HG02610 (cell line): ENCODE data around the gene CISD2.
"Not testable (repeated sequence)": the region's sequence is repeated elsewhere in the genome, so short reads cannot be mapped to it uniquely, and the experiment has no call there.

Experiments used
- ATAC-seq: cut with Tn5 transposase; IDR thresholded peaks from one replicate; pipeline ENCODE4 v1.9.1; 2021; ENCODE audit warnings: mild to moderate bottlenecking, moderate library complexity; ENCODE audit not compliant: unreplicated experiment

CISD2 gene

DNA sequence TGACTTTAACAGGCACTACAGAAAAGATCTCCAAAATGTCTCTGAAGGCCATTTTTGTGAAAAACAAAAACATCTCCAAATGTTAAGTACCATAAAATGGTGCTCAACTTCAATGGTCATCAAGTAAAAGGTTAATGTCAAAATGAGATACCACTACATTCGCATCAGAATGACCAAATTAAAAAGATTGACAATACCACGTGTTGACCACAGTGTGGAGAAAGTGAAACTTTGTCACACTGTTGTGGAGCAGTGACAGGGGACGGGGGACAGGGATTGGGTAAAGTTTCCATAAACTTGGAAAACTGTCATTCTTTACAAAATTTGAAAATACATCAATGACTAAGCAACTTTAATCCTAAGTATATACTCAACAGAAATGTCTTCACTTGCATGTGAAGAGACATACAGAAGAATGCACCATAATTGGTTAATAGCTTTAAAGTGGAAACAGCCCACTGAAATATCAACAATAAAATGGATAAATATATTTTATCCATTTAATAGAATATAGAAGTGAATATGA, 19.1 kb upstream of the CISD2 start:
- no peak for ATAC-seq

DNA sequence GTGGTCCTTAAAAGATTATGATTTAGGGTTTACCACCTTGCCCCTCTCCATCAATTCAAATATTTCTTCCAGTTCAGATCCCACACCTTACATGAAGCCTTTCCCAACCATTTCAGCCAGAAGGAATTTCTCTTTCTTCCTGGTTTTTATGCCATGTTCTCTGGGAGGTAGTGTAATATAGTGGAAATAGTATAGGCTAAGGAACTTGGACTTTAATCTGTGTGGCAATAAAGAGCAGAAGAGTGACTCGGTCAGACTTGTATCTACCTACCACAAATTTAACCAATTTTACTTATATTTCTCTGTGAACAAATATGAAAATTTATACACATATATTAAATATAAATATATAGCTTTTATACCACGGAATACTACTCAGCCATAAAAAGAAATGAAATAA, 18.4 kb upstream of the CISD2 start:
- no peak for ATAC-seq

GRCh38 chr4:102858828-102859464, 9.8 kb upstream of the CISD2 start:
- no peak for ATAC-seq

DNA sequence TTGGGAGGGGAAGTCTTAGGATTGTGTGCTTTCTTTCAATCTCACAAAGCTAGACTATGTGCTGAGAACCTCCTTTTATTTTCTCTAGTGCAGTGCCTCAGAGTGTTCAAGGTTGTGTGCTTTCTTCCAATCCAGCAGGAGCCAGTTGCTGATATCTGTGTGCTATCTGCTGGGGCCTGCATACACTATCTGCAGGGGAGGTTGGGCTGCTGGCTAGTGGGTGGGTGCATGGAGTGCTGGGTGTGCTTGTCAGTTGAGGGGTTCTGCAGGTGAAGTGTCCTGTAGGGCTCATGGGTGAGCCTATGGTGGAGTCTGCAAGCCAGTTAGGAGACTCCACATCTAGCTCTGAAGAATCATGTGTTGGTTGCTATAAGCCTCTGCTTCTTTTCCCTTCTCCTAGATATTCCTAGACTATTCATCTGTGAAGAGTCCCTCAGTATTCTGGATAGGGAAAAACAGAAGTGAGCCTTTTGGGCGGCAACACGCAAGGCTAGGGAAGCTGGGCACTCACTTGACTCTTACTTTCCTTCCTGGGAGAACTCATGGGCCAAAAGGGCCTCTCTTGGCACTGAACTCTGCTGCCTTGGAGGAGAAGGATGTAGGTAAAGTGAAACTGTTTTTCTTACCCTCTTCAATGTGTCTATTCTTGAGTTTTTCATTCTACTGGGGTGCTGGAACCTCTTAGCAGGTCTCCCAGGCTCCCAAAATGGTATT, 8.0 kb upstream of the CISD2 start:
- ATAC-seq = no peak

- no peak for ATAC-seq
These were observed 6.8 kb upstream of the CISD2 start for GRCh38 chr4:102862016-102862415.

DNA sequence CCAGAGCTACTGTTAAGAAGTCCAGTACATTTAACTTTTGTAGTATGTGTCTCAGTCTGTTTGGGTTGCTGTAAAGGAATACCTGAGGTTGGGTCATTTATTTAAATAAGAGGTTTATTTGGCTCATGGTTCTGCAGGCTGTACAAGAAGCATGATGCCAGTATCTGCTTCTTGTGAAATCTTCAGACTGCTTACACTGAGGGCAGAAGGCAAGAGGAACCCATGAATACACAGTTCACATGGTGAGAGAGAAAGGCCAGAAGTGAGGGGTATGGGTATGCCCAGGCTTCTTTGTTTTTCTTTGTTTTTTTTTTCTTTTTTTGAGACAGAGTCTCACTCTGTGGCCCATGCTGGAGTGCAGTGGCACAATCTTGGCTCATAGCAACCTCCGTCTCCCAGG, 6.0 kb upstream of the CISD2 start:
- no peak for ATAC-seq

DNA sequence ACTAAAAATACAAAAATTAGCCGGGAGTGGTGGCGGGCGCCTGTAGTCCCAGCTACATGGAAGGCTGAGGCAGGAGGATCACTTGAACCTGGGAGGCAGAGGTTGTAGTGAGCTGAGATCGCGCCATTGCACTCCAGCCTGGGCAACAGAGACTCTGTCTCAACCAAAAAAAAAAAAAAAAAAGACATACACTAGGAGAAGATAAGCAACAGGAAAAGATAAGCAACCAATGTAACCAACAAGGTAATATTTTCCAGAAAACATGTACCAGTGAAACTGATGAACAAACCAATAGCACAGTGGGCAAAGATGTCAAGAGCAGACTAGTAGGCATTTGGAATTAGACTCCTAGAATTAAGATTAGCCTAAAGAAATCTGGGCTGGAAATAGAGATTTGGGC, 3.5 kb upstream of the CISD2 start:
- not testable (repeated sequence) for ATAC-seq

DNA sequence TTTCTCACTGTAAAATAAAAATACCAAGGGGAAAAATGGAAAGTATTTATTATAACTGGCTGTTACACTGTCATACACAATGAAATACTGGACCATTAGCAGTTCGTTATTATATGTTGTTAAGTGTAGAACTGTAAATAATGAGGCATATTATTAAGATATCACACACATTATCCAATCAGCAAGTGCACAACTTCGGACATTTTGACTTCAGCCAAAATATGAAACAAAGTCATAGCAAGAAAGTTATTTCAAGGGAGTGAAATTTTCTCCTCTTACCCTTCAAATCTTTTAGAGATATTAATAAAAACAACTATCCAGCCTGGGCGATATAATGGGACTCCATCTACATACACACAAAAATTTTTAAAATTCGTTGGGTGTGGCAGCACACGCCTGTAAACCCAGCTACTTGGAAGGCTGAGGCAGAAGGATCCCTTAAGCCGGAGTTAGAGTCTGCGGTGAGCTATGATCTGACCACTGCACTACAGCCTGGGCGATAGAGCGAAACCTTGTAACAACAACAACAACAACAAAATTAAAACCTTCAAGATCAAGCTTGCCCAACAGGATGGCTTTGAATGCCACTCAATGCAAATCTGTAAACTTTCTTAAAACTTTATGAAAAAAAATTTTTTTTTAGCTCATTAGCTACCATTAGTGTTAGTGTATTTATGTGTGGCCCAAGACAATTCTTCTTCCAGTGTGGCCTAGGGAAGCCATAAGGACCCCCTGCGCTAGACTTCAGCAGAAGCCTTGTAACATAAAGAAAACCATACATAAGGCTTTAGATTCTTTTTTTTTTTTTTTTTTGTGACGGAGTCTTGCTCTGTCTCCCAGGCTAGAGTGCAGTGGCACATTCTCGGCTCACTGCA, 1.3 kb upstream of the CISD2 start:
- no peak for ATAC-seq

GRCh38 chr4:102868153-102868780, 525 bp upstream of the CISD2 start:
- no peak for ATAC-seq

DNA sequence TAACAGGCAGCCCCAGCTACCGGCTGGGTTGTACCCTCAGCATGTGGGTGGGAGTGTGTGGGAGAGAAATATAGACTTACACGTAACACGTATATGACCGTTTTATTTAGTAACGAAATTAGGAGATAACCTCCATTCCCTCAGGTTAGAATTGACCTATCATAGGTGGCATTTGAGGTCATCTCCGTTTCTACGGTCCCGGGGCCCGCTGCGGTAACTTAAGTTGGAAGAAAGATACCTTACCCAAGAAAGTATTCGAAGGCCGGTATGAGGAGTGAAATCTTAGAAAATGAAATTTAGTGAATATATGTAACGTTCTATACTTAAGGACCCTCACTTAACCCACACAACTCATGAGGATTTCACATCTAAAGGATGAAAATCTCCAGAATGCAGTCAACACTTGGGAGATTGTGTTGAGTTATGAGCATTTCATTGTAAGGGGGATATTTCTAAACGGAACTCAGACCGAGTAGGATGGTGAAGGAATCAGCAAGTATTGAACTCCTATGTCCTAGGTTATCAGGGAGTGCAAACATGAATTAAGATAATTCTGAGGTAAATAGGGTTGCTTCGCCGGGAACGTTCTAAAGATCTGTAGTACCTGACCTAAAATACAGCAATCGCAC, 891 bp downstream of the CISD2 start:
- ATAC-seq = peak; percentile 30

GRCh38 chr4:102871772-102872171, 3.0 kb downstream of the CISD2 start:
- ATAC-seq = no peak

- ATAC-seq = not testable (repeated sequence)
These were observed 8.8 kb downstream of the CISD2 start for GRCh38 chr4:102877477-102878106.

DNA sequence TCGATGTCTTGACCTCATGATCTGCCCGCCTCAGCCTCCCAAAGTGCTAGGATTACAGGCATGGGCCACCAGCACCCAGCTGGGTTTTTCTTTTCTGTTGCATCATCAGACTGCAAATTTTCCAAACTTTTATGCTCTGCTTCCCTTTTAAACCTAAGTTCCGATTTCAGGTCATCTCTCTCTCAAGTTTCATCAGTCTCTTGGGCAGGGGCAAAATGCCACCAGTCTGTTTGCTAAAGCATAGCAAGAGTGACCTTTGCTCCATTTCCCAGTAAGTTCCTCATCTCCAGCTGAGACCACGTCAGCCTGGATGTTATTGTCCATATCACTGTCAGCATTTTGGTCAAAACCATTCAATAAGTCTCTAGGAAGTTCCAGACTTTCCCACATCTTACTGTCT, 9.6 kb downstream of the CISD2 start:
- ATAC-seq = not testable (repeated sequence)

DNA sequence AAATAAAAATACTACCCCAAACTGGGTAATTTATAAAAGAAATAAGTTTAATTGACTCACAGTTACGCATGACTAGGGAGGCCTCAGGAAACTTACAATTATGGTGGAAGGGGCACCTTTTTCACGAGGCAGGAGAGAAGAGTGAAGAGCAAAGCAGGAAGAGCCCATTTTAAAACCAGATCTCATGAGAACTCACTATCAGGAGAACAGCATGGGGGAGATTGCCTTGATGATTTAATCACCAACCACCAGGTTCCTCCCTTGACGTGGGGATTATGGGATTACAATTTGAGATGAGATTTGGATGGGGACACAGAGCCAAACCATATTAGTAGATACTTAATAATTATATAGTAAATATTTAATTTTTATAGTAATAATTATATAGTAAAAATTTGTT, 10.1 kb downstream of the CISD2 start:
- ATAC-seq = no peak

DNA sequence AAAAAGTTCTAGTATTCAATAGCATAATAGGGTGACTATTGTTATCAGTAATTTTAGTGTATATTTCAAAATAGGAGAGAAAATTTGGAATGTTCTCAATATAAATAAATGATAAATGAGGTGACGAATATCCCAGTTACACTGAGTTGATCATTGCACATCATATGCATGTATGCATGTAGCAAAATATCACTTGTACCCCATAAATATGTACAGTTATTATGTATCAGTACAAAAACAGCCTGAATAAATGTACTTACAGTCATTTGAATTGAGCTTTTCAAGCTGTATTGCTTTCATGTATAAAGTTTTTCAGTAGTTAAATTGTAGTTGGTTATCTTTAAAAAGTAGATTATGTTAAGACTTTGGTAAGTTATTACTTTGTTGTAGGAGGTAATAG, 12.6 kb downstream of the CISD2 start:
- ATAC-seq = no peak

- no peak for ATAC-seq
These were observed 14.5 kb downstream of the CISD2 start for GRCh38 chr4:102883278-102883677.

DNA sequence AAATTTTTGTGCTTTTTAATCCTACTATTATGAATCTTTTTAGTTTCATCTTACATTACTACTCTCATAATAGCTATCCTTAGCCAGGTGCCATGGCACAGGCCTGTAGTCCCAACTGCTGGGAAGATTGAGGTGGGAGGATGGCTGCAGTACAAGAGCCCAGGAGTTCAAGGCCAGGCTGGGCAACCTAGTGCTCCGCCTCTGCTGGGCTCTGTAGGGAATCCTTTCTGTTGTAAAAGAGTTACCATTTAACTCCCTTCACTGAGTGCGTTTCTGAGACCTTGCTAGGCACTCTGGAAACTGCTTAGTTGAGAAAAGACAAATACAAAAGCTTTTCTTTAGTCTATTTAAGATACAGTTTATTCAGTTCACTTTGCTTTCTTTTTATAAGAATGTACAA, 19.8 kb downstream of the CISD2 start:
- not testable (repeated sequence) for ATAC-seq

DNA sequence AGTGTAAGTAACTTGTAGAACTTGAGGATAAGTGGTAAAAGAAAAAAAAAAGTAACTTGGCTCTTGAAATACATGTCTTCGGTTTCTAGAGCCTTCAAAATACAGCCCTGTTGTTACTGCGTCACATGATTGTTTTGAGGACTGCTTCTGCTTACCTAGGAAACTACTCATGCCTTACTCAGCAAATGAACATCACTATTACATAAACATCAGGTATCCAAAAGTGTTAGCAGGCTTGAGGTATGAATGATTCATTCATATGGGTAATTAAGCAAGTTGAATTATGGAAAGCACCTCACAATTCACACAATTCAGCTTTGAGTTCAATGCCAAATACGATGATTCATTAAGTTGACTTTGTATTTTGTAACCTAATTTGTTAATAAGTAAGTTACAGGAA, 21.1 kb downstream of the CISD2 start:
- not testable (repeated sequence) for ATAC-seq

DNA sequence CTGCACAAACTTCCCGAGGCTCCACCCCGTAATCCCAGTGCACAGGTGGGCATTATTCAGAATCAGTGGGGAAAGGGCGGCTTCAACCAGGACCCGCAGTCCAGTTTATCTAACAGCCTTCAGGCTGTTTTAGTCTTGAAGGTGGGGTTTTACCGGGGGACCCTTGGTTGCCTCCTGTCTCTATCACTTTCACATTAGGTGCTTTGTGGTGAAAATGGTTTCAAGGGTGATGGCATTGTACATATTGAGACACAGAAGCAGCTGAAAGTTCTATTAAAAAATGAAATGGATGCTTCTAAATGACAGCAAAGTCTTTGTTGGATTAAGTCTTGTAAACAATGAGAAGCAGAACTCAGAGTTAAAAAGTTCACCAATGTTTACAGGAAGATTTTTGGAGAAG, 27.8 kb downstream of the CISD2 start:
- not testable (repeated sequence) for ATAC-seq

- ATAC-seq = not testable (repeated sequence)
These were observed 28.8 kb downstream of the CISD2 start for GRCh38 chr4:102897610-102898009.
